ENCODE results near the gene NFIB. TPM values are rescaled to one million over a fixed set of nuclear protein-coding genes. Genes with fewer than 3 reads are reported as not detected.
A peak's percentile ranks its signal among the peaks of the same experiment; 100 is the strongest.

NFIB gene
- total RNA-seq, 1 donor from 2014 or later: 0.30 TPM

DNA sequence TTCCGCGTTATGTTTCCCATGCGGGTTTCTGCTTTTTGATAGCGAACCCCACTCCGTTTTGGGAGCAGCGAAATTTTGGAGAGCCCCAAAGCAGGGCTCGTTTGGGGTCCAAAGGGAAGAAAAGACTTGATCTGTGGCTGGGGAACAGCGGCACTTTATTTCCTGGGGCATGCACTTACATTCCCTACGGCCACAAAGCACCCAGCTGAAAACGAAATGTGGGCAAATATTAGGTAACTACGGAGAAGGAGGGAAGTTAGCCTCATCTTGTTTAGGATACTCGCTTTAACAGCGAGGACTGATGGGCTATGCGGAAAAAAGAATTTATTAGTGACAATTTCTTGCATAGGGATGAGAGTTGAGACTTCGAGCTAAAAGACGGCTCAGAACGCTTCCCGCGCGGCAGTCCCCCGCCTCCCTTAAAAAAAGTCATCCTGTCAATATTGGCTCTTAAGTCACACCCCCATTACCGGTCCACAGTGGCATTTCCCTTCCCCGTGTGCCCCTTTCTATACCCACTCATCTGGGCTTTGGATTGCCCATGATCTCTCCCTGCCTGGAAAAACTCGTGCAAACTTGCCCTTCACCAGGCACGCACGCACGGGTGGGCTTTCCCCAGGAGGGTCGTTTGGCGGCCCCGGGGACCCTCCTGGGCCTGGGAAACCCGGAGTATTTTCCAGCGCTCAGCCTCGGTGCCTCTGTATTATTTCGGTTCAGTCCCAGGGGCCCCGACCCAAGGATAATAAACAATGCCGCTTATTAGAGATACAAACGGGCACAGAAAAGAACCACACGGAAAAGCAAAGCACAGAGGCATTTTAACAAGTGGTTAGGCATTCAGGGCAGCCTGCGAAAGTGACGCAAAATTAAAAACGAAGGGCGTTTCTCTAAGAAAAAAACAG is 35.8 kb upstream of the NFIB start:
- Mint-ChIP-seq H3K36me3 (no peaks in the 10 kb centered on the region), H3K9me3 (no peaks in the 10 kb centered on the region), H3K4me3 (peak overlapping the region; percentile 86), H3K27ac (no peak overlapping the region), H3K4me1 (peaks cover 47% of the 10 kb centered on the region), H3K27me3 (ENCODE audit: insufficient read depth, low read depth) (peaks cover 62% of the 10 kb centered on the region)
- peak; percentile 78 for TF ChIP-seq EZH2phosphoT487 (IDR thresholded peaks at IDR 0.05)
- TF ChIP-seq, protein P1, sequence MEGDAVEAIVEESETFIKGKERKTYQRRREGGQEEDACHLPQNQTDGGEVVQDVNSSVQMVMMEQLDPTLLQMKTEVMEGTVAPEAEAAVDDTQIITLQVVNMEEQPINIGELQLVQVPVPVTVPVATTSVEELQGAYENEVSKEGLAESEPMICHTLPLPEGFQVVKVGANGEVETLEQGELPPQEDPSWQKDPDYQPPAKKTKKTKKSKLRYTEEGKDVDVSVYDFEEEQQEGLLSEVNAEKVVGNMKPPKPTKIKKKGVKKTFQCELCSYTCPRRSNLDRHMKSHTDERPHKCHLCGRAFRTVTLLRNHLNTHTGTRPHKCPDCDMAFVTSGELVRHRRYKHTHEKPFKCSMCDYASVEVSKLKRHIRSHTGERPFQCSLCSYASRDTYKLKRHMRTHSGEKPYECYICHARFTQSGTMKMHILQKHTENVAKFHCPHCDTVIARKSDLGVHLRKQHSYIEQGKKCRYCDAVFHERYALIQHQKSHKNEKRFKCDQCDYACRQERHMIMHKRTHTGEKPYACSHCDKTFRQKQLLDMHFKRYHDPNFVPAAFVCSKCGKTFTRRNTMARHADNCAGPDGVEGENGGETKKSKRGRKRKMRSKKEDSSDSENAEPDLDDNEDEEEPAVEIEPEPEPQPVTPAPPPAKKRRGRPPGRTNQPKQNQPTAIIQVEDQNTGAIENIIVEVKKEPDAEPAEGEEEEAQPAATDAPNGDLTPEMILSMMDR (IDR thresholded peaks at IDR 0.05): no peak
- peak; percentile 93 for TF ChIP-seq EZH2 (IDR thresholded peaks at IDR 0.05)
- H3K4me3 ChIP-seq: peak overlapping the region; percentile 46
- no peak overlapping the region for H3K27ac ChIP-seq
- peaks cover 43% of the 10 kb centered on the region for H4K20me1 ChIP-seq (ENCODE audit: low read depth)
- peaks cover 17% of the 10 kb centered on the region for H3F3A ChIP-seq (ENCODE audit: low read depth)
- peaks cover 48% of the 10 kb centered on the region for H3K4me1 ChIP-seq
- H3K9me3 ChIP-seq (ENCODE audit: low read depth): no peaks in the 10 kb centered on the region
- H3K9ac ChIP-seq: no peak overlapping the region
- H3K79me2 ChIP-seq (ENCODE audit: low read depth): no peaks in the 10 kb centered on the region
- peak; percentile 31 for DNase-seq (ENCODE audit: low spot score)
- H2AFZ ChIP-seq (replicated peaks): no peak overlapping the region
- peak overlapping the region; percentile 76 for H3K4me2 ChIP-seq
- no peaks in the 10 kb centered on the region for H3K36me3 ChIP-seq
- H3K27me3 ChIP-seq: peaks cover 99% of the 10 kb centered on the region

DNA sequence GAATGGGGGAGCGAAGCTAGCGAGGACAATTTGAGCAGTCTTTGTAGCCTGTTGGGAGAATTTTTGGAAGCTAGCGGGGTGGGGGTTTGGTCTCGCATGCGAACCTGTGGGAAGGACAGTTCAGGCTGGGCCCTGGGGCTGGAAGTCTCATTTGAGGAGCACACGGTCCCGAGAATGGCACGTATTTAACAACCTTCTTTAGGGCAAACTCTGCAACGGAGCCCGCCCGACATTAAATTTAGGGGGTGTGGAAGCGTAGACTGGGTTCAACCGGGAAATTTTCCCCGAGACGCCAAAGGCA is 35.2 kb upstream of the NFIB start:
- Mint-ChIP-seq H3K4me1 (peaks cover 47% of the 10 kb centered on the region), H3K4me3 (peak overlapping the region; percentile 86), H3K27me3 (ENCODE audit: insufficient read depth, low read depth) (peaks cover 62% of the 10 kb centered on the region), H3K9me3 (no peaks in the 10 kb centered on the region), H3K27ac (no peak overlapping the region), H3K36me3 (no peaks in the 10 kb centered on the region)
- Histone ChIP-seq H3K79me2 (ENCODE audit: low read depth) (no peaks in the 10 kb centered on the region), H3F3A (ENCODE audit: low read depth) (peaks cover 23% of the 10 kb centered on the region), H3K9me3 (ENCODE audit: low read depth) (no peaks in the 10 kb centered on the region), H3K4me3 (peak overlapping the region; percentile 46), H3K27me3 (peaks cover 99% of the 10 kb centered on the region), H3K9ac (no peak overlapping the region), H3K4me2 (peak overlapping the region; percentile 76), H3K4me1 (peaks cover 54% of the 10 kb centered on the region), H2AFZ (replicated peaks) (peak overlapping the region; percentile 40), H3K27ac (no peak overlapping the region), H4K20me1 (ENCODE audit: low read depth) (peaks cover 47% of the 10 kb centered on the region), H3K36me3 (no peaks in the 10 kb centered on the region)
- peak; percentile 49 for DNase-seq (ENCODE audit: low spot score)
- TF ChIP-seq EZH2phosphoT487 (IDR thresholded peaks at IDR 0.05): no peak
- TF ChIP-seq, protein P1 (IDR thresholded peaks at IDR 0.05): no peak
- no peak for TF ChIP-seq EZH2 (IDR thresholded peaks at IDR 0.05)

DNA sequence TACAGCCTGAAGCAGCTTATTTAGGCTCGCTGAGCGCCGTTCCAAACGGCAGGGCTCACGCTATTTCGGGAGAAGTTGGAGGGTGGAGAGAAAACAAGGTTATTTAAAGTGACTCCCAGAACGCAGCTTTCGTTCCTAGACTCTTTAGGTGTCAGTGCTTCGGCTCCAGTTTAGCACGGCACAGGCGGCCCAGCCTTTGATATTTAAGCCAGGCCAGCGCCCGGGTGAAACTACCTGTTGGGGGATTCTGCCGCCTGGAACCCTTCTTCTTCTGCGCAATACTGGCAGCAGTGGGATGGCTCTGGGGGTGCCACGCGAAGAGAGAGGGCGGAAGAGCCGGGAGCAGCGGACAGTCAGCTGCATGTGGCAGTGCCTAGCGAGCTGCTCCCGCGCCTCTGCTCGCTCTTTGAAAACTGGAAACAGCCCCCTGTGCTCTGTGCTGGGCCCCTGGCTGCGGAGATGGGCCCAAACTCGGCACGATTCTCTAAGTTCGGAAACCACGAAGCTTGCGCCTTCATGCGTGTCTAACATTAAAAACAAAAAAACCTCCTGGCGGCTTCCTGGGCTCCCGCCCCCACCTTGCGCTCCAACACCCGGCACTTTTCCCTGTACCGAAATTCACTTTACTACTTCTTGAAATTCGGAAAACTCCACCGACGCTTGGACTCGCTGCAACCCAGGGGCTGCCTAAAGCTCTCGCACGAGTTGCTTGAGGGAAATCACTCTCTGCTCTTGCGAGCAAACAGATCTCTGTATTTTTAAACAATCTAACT is 34.6 kb upstream of the NFIB start:
- Mint-ChIP-seq H3K36me3 (no peaks in the 10 kb centered on the region), H3K4me1 (peaks cover 41% of the 10 kb centered on the region), H3K9me3 (no peaks in the 10 kb centered on the region), H3K27ac (no peak overlapping the region), H3K27me3 (ENCODE audit: insufficient read depth, low read depth) (peaks cover 62% of the 10 kb centered on the region), H3K4me3 (peak overlapping the region; percentile 86)
- peak; percentile 64 for DNase-seq (ENCODE audit: low spot score)
- peaks cover 28% of the 10 kb centered on the region for H3F3A ChIP-seq (ENCODE audit: low read depth)
- peaks cover 99% of the 10 kb centered on the region for H3K27me3 ChIP-seq
- H3K9ac ChIP-seq: no peak overlapping the region
- peaks cover 47% of the 10 kb centered on the region for H4K20me1 ChIP-seq (ENCODE audit: low read depth)
- H2AFZ ChIP-seq (replicated peaks): peak overlapping the region; percentile 40
- no peaks in the 10 kb centered on the region for H3K79me2 ChIP-seq (ENCODE audit: low read depth)
- H3K4me1 ChIP-seq: peaks cover 59% of the 10 kb centered on the region
- peak overlapping the region; percentile 76 for H3K4me2 ChIP-seq
- H3K36me3 ChIP-seq: no peaks in the 10 kb centered on the region
- TF ChIP-seq, protein P1 (IDR thresholded peaks at IDR 0.05): no peak
- TF ChIP-seq EZH2 (IDR thresholded peaks at IDR 0.05) (no peak), EZH2phosphoT487 (IDR thresholded peaks at IDR 0.05) (no peak)
- peak overlapping the region; percentile 46 for H3K4me3 ChIP-seq
- no peak overlapping the region for H3K27ac ChIP-seq
- H3K9me3 ChIP-seq (ENCODE audit: low read depth): no peaks in the 10 kb centered on the region
